HG03520 (cell line): ENCODE data around the gene PEMT.

ENCODE experiments used
- ATAC-seq: cut with Tn5 transposase; IDR thresholded peaks from one replicate; pipeline ENCODE4 v1.9.1; 2021; ENCODE audit warnings: mild to moderate bottlenecking, moderate library complexity; ENCODE audit not compliant: unreplicated experiment

The PEMT gene

DNA sequence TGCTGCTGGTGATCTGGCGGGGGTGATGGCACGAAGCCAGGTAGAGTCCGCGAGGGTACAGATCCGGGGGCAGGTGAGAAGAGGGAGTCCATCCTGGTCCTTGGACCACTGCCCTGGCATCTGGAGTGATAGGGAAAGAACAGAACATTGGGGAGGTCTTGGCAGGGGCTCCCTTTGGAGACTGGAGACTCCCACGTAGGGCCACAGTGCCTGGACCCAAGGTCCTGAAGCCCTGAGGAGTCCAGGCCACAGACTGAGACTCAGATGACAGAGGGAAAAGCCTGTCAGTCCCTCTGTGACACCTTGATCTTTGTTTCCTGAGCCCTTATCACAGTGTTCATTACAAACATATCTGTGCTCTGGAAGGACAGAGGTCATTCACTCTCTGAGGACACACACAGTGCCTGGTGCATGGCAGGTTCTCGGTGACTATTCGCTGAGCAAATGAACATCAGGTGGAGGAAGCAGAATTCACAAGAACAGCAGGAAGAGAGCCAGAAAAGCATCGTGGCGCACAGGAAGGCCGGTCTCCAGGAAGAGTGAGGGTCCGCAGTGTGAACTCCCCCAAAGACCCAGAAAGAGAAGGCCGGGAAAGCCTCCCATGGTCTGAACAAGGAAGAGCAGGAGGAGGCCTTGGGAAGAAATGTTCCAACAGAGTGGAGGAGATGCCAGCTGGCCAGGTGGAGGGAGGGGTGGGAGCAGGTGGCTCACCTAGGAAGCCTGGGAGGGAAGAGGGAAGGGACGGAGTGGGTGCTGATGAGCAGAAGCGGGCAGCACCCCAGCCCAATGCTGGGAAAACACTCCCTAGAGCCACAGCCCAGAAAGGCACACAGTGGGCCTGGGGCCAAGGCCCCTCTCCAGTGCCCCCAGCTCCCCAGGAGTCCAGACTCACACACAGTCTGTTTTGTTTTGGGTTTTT is 20.5 kb downstream of the PEMT start:
- ATAC-seq = no peak

DNA sequence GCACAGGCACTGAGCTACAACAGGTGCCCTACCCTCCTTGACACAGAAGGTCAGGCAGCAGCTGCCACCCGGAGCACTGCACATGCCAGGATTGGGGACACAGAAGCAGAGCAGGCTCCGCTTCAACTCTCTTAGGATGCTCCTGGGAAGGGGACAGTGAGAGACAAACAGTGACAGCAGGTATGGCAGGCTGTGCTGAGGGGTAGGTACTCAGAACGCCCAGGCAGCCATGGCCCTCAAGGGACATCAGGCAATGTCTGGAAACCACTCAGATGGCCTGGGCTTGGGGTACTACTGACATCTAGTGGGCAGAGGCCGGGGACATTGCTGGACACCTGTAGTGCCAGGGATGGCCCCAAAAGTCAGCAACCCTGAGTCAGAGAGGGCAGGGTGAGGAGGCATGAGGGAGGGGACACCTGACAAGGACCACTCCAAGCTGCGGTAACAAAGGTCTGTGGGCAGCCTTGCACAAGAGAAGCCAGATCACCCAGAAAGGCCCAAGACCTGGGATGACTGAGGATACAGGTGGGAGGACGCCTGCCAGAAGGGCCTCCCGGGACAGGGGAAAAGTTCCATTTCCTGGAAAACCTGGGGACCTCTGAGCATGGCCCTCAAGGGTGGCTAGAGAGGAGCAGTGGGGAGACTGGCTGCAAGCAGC is 21.2 kb downstream of the PEMT start:
- ATAC-seq = no peak

DNA sequence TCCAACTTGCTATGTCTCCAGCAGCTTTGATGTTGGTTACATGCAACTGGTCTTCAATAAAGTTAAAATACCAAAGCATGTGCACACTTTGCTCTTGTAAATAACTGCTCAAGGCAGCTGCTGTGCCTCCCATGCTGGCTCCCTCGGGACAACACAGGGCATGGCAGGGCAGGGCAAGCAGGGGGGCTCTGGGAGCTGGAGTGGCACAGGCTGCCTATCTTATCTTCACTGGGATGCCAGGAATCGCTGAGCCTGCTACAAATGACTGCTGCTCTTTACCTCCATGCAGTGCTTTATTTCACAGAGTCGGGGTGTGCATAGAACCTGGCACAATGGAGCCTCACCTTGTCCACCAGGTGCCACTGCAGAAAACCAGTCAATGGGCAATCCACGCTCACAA is 21.8 kb downstream of the PEMT start:
- ATAC-seq = no peak

DNA sequence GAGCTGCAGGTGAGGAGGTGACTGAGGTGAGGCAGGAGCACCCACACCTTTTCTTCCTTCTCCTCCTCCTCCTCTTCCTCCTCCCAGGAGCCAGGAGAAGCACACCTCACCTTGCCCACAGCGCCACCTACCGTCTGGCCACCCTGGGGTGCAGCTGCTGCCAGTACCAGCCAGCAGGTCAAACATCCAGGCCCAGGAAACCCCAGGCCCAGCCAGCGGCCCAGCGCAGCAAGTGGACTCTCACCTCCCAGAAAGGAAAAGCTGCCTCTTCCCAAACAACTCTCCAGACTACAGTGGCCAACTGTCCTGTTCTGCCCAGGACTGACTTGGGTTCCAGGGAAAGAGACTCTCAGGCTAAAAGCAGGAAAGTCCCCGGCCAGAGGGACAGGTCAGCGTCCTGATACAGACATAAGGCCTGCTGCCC is 22.7 kb downstream of the PEMT start:
- no peak for ATAC-seq

DNA sequence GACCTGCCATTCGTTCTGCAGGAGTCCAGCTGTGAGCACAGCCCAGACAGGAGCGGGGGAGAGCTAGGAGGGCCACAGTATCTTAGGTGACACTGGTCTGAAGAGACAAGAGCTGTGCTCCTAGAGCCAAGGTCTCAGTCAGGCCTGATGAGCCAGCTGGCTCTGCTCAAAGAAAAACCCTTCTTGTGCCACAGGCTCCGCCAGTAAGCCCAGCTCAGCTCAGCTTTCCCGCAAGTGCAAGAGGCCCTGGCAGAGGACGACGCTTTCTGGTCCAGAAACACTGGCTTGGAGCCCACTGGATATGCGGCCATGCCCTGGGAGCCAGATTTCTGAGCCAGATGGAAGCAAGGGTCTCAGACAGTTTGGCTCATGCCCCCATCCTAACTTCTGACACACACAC is 23.9 kb downstream of the PEMT start:
- no peak for ATAC-seq

DNA sequence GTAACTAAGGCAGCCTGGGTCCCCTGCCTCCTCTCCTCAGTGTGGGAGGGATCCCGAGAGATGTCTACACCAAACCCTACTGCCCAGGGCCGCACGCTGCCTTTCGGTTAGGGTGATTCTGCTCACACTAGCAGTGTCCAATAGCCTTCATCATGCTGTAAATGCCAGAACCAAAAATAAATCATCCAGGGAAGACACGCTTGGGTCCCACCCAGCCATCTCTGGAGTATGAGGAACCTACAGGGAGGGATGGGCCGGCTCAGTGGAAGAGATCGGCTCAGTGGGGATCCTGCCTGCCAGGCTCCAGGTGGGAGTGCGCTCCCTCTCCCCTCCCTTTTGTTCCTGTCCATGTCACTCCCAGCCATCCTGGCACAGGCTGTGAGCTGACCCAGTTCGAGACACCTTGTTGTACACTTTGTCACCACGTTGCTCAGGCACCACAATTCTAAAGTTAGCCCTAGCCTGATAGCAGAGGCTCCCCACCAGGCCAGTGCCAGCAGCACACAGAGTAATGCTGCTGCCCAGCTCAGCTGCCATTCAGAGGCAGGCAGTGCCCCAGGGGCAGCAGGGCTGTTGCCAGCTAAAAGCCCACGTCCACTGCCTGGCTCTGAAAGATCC is 24.5 kb downstream of the PEMT start:
- ATAC-seq = no peak

DNA sequence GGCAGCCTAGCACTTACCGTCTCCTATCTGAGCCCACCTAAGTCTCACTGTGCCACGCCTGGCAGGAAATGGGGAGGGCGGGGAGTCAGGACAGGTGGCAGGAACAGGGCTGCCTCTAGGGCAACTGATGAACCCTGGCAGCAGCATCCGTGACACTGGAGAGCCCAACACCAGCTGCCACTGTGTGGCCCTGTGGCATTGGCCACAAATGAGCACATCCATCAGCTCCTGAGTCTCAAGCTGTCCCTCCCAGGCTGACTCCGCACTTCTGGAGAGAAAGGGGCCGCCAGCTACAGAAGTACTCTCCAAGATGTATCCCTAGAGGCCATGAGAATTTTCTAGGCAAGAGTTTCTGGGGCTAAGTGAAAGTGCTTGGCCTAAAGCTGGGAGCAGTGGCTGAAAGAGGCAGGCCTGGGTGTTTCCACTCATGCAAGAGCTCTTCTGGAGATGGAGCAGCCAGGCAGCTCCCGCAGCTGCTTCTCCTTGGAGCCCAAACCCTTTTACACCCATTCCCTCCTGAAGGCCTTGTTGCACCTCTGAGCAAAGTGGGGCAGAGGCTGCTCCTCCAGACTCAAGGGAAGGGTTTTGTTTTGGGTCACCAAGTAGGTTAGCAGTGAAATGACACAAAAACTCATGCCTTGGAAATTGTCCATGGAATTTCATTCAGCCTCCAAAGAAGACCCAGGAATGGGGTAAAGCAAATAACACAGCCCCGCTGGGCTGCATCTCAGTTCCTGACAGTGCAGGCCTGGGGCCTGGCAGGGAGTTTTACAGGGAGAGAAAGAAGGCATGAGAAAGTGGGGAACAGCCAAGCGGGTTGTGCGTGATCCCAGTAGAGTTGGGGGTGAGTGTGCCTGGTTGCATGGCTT is 25.8 kb downstream of the PEMT start:
- no peak for ATAC-seq

DNA sequence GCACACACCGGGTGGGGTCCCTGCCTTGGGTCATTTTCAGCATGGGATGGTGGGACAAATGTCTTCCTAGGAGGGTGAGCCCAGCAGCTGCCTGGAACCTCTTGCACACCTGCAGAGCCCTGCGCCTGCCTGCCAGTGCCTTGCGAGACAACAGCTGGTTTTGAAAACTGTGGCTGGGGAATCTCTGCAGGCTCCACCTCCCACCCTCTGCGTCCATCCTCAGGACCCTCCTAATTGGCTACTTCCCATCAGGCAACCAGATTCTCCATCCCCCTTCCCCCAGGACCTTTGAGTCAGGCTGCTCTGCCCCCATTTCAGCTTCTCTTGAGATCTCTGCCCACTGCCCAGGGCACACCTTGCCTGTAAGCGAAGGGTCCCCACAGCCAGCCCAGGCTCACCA is 26.6 kb downstream of the PEMT start:
- ATAC-seq = no peak

DNA sequence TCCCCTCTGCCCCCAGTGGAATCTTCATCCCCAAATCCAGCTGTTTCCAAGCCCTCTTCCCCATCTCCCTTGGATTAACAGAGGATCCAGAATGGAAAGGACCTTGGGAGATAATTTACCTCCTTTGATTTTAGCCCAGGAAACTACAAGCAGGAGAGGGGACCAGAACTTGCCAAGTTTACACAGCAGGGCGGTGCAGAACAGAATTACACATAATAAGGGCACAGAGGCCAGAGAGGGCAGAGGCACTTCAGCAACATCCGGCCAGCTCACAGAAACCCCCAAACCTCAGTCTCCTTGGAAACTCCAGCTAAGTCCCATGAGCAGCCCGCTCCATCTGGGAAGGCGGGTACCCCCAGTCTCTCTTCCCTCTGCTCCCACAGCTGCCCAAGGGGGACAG is 27.2 kb downstream of the PEMT start:
- ATAC-seq = no peak

DNA sequence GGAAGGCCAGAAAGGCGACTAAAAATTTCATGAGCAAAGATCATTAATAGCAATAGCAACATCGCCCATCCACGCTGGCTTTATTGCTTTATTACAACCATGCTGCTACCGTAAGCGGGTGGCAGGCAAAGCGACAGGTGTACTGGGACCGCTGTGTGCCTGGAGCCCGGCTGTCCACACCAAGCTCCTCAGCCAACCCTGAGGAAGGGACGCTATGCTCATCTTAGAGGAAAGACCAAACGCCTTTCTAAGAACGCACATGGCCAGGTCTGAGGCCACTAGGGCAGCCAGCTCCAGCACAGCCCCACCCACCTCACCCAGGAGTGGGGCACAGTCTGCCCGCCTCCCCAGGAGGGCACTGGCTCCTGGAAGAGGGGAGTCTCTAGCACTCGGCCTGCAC is 28.0 kb downstream of the PEMT start:
- no peak for ATAC-seq

DNA sequence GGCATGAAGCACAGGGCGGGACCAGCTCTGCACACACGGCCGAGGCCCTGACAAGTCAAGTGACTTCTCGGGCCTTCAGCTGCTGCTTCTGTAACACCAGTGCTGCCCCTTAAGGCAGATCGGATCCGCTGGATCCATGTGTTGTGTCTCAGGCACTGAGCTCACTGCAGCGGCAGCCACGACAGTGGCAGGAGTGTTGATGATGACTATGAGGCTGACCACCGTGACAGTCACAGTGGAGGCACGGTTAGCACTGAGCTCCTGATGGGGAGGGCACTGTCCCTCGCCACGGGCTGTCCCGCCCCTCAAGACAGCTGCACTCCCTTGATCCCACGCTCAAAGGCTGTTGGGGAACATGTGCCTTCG is 29.4 kb downstream of the PEMT start:
- no peak for ATAC-seq

DNA sequence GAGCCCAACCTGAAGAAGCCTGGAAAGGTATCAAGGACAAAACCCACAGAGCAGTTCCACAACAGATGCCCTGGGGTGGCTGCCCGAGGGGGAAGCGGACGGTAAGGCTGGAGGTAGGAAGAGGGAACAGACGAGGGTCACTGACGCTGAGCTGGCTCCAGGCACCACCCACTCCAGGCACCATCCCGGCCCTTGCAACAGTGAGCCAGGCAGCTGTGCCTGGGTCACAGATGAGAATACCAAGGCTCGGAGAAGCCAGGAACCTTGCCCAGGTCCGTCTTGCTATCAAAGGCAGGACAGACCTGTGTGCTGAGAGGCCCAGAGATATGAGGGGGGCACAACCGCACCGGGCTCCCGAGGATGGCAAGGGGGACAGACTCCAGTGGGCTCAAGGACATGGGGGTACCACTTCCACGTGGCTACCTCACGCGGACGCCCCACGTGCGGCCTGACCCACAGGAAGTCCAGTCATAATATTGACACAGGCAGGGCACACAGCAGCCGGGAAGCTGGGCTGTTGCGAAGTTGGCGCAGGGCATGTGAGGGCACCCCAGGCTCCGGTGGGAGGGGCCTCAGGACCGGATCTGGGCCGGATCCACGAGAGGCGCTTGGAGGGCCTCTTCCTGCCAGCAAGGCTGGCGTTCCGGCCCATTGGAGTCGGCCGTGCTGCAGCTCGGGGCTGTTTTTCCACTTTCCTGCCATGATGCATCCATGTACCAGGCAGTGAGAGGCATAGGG is 29.9 kb downstream of the PEMT start:
- ATAC-seq = no peak

DNA sequence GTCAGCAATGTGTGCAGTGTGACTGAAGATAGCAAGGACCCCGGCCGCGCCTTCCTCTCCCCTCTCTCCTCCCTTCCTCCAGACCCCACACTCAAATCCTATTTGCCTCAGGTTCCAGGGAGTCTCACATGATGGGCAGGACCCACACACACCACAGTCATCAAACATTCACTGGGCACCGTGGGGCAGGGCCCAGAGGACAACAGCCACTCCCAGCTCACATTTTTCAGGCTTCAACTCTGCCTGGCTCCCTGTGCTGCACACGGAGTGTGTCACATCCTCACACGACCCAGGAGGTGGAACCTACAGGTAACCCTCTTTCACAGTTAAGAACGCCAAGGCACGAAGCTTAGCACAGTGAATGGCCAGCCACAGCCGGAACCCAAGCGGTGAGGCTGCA is 30.5 kb downstream of the PEMT start:
- ATAC-seq = no peak

DNA sequence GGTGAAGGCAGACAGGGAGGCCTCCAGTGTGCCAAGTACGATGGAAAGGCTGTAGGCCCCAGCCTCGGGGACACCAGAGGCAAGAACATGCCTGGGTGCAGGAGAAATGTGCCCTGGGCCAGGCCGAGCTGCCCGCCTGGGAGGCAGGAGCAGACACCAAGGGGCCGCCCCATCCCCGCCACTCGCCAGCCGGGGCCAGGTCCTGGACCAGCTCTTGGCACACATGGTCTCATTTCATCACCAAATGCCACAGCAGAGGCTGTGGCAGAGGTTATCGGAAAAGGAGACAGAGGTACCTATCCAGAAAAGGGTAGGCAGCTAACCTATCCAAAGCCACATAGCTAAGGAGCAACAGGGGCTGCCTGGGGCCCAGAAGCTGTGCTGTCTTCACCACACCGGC is 31.3 kb downstream of the PEMT start:
- ATAC-seq = no peak

DNA sequence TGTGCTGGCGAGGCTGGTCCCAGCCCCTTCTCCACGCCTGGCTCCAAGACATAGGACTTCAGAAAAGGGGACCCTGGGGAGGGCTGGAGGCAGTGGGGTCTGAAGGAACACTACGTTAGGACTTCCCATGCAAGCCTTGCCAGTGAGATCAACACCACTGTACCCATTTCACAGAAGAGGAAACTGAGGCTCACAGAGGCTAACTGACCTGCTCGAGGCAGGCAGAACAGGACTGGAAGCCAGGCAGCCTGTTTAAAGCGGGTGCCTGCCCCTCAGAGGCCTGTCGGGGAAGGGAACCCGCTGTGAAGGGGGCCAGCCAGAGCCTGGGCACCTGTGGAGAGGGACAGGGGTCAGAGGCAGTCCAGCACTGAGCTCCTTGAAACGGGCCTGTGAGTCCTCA is 32.3 kb downstream of the PEMT start:
- no peak for ATAC-seq

DNA sequence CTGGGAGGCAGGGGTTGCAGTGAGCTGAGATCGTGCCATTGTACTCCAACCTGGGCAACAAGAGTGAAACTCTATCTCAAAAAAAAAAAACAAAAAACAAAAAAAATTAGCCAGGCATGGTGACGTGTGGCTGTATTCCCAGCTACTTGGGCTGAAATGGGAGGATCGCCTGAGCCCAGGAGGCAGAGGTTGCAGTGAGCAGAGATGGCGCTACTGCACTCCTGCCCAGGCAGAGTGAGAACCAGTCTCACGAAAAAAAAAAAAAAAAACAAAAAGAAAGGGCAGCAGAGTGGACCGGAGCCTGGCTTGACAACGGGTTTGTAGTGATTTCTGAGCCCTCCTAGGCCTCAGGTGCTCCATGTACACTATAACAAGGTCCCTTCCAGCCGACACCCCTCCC is 33.1 kb downstream of the PEMT start:
- no peak for ATAC-seq

DNA sequence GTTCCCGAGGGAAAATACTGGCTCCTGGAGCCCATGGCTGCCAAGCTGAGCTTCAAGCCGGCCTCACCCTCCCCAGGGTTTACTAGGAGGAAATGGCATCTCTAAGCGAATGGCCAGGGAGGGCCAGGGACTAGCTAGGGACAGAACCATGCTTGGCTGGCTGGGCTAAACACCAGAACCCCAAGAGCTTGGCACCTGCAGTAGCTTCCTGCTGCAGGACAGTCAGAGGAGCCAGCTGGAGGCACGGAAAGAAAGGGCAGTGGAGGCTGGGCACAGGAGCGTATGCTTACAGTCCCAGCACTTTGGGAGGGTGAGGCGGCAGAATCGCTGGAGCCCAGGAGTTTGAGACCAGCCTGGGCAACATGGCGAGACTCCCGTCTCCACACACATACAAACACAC is 33.7 kb downstream of the PEMT start:
- no peak for ATAC-seq

DNA sequence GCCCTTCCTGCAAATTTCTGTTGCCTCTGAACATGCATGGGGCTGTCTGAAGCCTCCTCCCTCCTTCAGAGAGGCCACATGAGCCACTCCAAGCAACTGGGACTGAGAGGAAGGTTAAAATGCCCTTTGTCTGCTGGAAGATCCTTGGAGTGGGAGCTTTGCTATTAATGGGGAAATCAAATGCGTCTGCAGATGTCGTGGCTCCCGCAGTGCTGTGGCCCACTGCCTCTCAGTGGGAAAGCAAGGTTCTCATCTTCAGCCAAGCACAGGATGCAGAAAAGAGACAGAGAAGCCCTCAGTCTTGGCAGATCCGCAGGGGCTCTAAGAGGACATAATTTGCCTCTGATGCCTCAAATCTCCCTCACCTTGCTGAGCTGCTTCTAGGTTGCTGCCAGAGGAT is 34.8 kb downstream of the PEMT start:
- no peak for ATAC-seq

DNA sequence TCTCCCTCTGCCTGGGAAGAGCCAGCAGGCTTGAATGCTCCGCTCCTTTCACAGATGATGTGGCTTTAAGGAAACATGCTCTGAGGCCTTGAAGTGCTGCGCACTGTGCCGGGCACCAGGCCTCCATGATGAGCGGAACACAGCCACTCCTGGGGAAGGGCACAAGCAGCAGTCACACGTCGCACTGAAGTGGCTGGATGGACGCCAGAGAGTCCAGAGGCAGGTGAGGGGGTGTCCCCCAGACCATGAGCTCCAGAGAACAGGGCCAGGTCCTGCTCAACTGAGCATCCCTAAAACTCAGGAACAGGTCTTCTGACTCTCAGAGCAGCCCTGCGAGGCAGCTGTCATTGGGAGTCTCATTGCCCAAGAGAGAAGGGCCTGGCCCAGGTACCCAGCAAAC is 35.6 kb downstream of the PEMT start:
- no peak for ATAC-seq

DNA sequence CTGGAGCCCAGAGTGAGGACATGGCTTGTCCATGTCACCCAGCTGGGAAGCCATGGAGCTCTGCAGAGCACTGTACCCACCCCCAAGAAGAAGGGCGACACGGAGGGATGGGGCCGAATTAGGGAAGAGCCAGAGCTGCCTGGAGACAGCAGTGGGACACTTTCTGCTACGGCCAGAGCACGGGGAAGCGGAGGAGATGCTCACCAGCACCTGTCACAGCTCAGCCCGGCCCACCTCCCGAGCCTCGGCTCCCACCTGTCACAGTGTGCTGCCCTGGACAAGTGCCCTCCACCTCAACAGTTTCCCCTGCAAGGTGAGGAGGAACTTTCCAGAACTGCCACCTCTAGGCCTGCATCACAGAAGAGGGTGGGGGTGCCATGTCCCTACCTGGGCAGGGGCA is 36.4 kb downstream of the PEMT start:
- ATAC-seq = no peak

DNA sequence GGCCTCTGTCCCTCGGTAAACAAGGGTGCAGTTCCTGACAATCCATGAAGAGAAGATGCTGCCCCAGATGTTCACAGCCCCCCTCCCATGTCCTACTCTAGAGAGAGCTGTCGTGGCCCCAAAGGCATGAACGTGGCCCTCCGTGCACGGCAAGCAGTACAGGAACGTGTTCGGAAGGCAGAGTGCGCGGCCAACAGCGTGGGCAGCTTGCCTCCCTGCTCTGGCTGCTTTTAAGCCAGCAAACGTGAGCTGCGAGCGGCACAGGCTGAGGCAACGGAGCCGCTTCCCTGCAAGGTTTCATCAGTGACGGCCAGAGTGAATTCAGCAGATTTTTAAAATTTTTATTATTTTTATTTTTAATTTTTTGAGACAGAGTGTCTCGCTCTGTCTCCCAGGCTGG is 37.2 kb downstream of the PEMT start:
- ATAC-seq = no peak
